GM10847 (cell line): ENCODE data around the gene BTG3.

Source experiments
- POLR2A ChIP-seq: IDR thresholded peaks from 2 replicates; pipeline ENCODE4 v1.6.1; 2011; ENCODE audit not compliant: insufficient read length; ENCODE audit errors: extremely low read depth

BTG3 gene

GRCh38 chr21:17610911-17611310 lies 1.8 kb downstream of the BTG3 start:
- no peak for TF ChIP-seq POLR2A

DNA sequence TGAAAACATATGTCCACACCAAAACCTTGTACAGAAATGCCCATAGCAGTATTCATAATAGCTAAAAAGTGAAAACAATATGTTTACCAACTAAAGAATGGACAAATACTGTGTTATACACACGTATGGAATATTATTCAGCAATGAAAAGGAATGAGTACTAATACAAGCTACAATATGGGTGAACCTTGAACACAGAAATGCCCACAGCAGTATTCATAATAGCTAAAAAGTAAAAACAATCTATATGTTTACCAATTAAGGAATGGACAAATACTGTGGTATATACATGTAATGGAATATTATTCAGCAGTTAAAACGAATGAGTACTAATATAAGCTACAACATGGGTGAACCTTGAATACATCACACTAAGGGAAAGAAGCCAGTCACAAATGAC lies 3.0 kb downstream of the BTG3 start:
- no peak for TF ChIP-seq POLR2A

DNA sequence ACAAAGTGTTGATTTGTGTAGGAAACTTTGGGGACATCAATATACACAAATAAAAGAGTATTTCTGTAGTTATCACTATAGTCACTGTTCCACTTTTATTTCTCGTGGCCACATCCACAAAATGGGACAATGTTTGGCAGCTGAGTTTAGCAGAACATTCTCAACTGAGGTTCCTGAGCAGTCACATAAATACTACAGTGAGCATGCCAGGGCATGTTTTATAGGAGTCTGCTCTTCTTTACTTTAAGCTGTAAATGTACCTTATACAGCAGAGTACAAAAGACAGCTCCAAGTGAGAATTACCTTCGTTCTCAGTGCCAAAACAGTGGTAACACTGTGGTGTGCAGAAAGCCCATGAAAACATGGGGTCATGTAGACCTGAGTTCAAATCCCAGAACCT lies 5.0 kb downstream of the BTG3 start:
- no peak for TF ChIP-seq POLR2A

DNA sequence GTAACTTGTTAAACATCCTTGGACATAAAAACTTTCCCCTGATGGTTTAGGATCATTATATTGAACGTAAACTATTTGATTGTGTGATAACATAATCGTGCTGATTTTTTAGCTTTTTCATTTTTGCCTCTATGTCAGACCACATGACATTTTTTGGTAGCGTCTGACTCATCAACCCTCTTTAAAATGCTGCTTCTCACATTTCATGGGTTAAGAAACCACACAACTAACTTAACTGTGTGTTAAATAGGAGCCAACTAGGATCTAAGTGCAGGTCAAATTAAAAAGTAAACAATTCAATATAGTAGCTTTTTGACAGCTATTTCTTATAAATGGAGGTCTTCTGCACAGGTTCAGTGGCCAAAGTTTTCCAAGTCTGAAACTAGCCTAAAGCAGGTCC lies 9.8 kb downstream of the BTG3 start:
- TF ChIP-seq POLR2A: no peak

DNA sequence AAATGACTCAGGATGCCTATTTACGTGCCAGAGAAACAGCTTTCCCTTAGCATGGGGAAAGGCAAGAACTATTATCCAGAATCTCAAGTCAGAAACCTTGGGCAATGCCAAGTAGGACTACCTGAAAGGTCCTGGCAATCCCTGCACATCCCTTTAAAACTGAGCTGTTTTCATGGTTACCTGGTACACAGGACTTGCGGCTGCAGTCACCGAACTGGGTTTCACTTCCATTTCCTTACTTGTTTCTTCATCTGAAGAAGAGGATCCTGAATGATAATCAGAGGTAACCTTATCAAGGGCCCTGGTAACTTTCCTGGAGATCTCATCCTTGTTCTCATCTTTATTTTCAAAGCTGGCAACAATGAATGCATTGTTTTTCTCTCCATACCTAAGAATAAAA lies 14.3 kb downstream of the BTG3 start:
- no peak for TF ChIP-seq POLR2A

- no peak for TF ChIP-seq POLR2A
Observed at GRCh38 chr21:17597680-17598079, 15.0 kb downstream of the BTG3 start.

DNA sequence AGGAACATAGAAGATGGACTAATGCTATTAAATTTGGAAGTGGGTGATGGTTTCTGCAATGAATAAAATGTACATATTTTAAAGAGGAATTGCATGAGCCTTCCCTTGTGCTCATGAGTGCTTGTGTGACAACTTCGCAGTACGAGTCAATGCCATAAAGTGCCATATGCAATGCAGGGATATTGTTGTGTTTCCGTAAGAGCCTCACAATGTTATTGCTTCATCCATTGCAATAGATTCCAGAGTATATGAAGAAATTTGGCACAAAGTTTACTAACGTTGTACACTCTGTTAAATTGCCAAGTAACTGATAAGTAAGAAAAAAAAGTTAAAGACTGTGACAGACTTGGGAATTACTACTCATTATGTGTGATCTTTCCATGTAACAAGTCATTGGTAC lies 22.3 kb downstream of the BTG3 start:
- TF ChIP-seq POLR2A: no peak

DNA sequence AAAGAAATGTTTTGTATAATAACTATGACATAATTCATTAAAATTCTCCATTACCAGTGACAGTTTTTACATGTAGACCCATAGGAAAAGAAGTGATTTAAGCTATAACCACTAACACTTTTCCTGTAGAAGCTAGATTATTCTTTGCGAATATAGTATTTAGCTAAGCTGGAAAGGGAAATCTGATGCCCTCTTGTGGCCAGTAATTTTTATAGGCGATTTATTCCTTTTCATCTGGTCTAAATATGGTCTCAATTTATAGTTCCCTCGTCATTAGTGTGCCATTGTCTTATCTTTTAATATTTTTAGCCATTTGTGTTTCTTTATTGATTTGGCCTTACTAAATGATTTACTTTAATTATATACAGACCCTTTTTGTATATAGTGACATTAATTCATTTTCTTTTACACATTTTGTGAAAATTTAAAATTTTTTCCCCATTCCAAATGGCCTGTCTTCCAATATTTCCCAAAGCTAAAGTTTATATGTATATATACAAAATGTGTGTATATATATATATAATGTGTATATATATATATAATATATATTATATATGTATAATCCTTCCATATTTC lies 26.7 kb downstream of the BTG3 start:
- no peak for TF ChIP-seq POLR2A

GRCh38 chr21:17583898-17584297 lies 28.8 kb downstream of the BTG3 start:
- TF ChIP-seq POLR2A: no peak

- no peak for TF ChIP-seq POLR2A
Observed at GRCh38 chr21:17580319-17580718, 32.4 kb downstream of the BTG3 start.

DNA sequence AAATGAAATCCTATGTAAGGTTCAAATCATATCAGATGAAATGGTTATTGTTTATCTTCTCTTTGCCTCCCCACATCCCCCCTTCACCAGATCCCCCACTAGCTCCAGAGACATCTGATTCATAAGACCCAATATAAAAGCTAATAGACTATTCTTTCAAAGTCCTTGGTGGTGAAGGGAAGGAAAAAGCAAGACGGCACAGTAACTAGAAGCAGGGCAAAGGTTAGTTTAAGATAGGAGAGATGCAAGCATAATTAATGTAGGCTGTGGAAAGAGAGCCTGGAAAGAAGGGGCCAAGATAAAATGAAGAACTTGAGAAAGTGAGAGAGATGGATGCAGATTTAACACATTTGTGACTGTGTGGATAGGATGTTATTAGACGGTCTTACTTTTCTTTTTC lies 33.8 kb downstream of the BTG3 start:
- no peak for TF ChIP-seq POLR2A

DNA sequence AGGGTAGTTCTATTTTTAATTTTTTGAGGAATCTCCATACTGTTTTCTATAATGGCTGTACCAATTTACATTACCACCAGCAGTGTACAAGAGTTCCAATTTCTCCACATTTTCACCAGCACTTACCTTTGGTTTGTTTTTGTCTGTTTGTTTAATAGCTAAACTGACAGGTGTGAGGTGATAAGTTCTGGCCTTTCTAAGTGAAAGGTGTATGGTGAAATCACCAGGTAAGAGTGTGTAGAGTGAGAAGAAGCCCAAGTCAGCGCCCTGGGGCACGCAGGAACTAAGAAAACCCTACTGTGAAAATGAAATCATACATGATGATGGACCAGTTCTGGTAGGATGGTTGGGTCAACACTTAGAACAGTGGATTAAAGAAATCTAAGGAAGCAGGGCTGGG lies 34.5 kb downstream of the BTG3 start:
- TF ChIP-seq POLR2A: no peak

- no peak for TF ChIP-seq POLR2A
Observed at GRCh38 chr21:17577701-17578100, 35.0 kb downstream of the BTG3 start.

DNA sequence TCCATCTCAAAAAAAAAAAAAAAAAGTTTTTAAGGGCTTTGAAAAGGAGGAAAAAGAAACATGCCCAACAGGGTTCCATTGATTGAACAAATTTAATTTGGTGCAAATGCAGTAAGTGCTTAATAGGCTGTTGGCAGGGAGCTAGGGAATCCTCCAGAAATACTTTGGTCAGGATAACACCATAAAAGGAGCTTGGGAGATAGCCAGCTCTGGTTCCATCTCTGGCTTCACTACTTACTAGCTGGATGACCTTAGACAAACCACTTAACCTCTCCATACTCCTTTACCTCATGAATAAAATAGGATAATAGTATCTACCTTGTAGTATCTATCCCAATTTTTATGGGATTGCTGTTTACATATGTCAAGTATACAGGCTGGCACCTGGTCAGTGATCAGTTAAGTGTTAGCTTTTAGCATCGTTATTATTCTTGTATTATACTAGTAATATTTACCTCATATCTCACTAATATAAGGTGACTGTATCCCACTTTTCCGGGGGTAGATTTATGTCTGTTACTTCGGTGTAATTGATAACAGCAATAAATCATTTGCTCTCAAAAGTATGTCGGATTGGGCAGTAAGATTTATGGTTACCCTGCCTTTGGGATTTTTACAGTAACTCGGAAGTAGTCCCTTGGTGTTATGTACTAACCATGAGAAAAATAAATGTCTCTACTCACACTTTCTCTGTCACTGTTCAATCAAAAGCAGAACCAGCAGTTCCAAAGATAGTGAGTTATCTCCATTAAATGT lies 36.4 kb downstream of the BTG3 start:
- TF ChIP-seq POLR2A: no peak

GRCh38 chr21:17575076-17575475 lies 37.6 kb downstream of the BTG3 start:
- TF ChIP-seq POLR2A: no peak

DNA sequence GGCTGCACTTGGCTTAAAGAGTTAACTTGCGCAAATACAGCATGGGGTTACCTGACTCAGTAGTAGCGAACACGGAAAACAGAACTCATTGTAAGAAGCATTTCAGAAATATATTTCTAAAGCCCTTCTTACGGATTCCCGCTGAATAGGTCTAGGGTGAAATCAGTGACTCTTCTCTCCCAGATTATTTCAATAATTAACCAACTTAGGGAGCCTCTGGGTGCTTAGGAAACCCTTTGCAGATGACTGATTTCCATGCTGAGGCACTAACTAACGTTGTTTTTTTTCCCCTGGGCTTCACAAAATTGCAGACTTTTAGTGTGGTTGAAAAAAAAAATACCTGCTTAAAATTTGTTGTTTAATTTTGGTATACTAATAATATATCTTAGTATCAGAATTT lies 40.3 kb downstream of the BTG3 start:
- TF ChIP-seq POLR2A: no peak

- TF ChIP-seq POLR2A: no peak
Observed at GRCh38 chr21:17570786-17571185, 41.9 kb downstream of the BTG3 start.
